Colon (tissue), 2 donors: ENCODE data around the gene FCF1.

Experiments
- FAIRE-seq: peaks from 2 replicates; lab custom pipeline; 2012; peaks lifted over from hg19 to GRCh38; lab: Jason Lieb, UNC
- donor health status: control.
- donor health status: control.

The FCF1 gene

GRCh38 chr14:74712499-74713394 is at the start of gene FCF1, which contains the start of gene AREL1:
Gene FCF1 (plus strand): TSS chr14:74713144. CDS start chr14:74713198, 54 bp downstream.
Gene AREL1 (minus strand): TSS chr14:74713080. CDS start chr14:74685615, 27,465 bp downstream.
- no peak for FAIRE-seq

- FAIRE-seq, result no peak
Observed at GRCh38 chr14:74663884-74664283, 49.1 kb upstream of the FCF1 start.

GRCh38 chr14:74664717-74665116 is 48.2 kb upstream of the FCF1 start:
- no peak for FAIRE-seq

GRCh38 chr14:74667758-74668157 is 45.2 kb upstream of the FCF1 start:
- FAIRE-seq, result no peak

DNA sequence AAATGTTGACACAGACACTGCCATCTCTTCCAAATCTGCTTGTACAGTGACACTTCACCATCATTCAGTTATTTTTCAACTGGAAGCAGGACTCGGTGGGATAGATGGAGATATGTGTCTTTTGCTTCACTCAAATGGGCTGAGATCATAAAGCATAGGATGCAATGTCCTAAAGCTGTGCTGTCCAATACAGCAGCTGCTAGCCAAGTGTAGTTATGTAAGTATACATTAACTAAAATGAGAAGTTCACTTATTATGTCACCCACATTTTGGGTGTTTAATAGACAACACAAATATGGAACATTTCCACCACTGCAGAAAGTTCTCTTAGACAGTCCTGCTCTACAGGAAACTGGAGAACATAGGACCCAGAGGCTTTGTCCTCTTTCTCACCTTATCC is 43.7 kb upstream of the FCF1 start:
- FAIRE-seq, result no peak

- FAIRE-seq, result no peak
Observed at GRCh38 chr14:74669846-74670245, 43.1 kb upstream of the FCF1 start.

DNA sequence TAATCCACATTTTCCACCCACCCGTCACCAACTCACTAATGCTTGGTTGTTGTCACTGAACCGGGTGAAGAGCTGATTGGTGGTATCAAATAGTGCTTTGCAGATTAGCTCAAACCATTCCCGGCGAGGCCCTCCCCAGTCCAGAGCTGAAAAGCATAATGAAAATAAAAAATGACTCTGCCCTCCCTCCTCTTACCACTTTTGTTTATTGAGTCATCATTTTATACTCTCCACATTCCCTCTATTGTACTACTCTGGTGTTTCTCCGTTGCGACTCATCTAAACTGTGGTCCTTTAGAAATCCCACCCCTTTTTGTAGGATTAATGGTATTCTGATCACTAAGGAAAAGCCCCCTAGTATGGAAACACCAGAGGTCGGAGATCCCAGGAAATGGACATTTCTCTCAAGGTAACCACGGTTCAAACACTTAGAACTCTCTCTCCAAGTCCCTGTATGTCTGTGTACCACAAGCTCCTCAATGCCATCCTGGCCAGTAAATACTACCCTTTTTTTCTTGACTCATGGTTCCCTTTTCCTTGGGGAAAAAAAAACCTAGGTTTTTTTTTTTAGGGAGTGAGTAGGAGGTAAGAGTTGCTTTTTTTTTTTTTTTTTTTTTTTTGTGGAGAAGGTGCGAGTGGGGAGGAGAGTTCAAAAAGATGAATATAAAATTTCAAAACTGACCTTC is 42.1 kb upstream of the FCF1 start:
- FAIRE-seq, result no peak

DNA sequence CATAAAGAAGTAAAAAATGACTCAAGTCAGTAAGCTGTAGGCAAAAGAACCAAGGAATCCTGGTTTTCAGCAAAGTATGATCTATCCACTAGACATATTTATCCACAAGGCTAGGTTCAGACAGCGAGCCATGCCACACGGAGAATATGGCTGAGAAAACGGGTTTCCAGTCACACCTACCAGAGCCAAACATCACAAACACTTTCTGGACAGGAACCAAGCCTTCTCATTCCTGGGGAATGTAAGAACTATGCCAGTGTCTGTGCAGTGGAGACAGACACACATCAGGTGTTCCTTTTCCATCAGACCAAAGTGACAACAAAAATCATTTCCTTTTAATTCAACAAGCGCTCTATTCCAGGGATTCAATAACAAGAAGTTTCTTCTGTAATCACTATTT is 41.2 kb upstream of the FCF1 start:
- no peak for FAIRE-seq

DNA sequence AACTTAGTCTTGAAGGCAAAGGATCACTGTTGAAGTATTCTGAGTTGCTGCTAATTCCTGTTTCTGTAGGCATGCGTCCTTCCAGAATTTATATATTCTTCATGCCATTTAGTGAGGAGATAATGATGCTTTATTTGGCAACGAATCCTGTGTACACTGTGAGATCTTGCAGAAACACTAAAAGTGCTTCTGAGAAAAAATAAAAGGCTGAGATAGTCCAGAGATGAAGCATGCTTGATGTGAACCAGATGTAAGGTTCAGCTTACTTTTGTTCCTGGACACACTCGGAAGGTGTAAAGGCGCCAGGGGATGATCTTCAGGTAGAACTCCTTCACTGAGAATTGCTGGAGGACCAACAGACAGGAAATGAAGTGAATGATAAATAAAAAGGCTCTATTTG is 39.2 kb upstream of the FCF1 start:
- FAIRE-seq, result no peak

- FAIRE-seq, result no peak
Observed at GRCh38 chr14:74675219-74675618, 37.7 kb upstream of the FCF1 start.

GRCh38 chr14:74682169-74682952 is 30.6 kb upstream of the FCF1 start:
- FAIRE-seq, result no peak

- FAIRE-seq, result no peak
Observed at GRCh38 chr14:74683406-74683805, 29.5 kb upstream of the FCF1 start.

DNA sequence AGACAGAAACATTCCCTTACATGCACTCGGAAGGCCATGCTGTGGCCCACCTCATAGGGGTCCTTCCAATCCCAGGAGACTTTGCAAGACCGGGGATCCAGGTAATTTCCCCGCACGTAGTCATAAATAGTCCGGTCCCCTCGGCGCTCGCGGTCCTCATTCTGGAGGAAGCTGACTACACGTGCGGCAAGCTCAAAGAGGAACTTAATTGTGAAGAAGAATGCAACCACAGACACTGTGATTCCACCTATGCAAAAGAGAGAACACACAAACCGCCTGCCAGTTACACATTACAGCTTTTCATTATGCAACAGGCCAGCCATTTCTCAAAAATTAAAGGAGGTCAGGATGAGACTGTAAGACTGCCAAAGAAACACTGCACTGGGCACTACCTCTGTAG is 28.5 kb upstream of the FCF1 start:
- no peak for FAIRE-seq

DNA sequence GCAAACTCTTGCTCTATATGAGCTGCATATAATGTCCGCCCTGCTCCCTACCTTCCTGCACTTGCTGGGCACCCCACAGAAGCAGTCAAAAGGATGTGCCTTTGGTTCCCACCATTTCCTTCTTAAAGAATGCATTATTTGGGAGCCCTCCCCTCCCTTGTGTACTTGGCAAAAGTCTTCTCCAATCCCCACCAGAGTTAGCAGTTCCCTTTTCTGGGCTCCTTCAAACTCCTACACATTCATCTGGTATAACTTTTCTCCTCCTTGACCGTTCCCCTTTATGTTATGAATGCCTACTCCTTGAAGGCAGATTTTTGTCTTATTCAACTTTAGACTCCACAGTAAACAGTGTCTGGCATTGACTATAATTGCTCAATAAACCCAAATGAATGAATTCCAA is 27.9 kb upstream of the FCF1 start:
- no peak for FAIRE-seq

DNA sequence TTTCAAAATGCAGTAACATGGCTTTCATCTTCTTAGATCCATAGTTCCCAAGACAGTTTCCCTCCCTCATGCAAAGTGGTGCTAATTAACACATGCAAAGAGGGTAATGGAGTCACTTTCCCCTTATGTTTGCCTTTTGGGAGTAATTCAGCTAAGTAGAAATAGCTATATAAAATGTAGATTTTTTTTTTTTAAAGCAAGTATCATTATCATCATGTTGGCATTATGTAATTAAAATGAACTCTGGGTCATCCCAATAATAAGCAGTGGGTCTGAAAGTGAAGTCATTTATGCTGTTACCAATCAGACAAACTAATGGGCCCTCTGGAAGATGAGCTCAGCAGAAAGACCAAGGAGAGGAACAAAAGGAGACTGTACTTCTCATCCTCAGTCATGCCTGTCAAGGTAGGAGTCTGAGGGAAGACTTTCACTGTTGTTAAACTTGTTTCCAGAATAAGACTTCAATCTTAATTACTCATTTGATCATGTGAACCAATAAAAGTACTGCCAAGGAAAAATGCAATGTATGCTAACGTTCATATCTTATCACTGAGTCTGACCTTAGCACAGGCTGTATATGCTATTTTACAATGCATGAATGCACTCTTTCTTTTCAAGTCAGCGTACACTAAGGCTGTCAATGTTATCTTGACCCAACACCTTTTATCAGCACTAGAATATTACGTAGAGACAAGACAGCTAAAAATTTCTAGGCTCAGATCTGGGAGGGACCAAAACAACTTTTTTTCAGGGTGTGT is 26.8 kb upstream of the FCF1 start:
- peak; percentile 45 for FAIRE-seq

GRCh38 chr14:74691456-74691855 is 21.5 kb upstream of the FCF1 start:
- FAIRE-seq, result no peak

GRCh38 chr14:74693191-74693590 is 19.8 kb upstream of the FCF1 start:
- no peak for FAIRE-seq

GRCh38 chr14:74695406-74695805 is 17.5 kb upstream of the FCF1 start:
- FAIRE-seq, result no peak

- FAIRE-seq, result no peak
Observed at GRCh38 chr14:74697011-74697410, 15.9 kb upstream of the FCF1 start.

DNA sequence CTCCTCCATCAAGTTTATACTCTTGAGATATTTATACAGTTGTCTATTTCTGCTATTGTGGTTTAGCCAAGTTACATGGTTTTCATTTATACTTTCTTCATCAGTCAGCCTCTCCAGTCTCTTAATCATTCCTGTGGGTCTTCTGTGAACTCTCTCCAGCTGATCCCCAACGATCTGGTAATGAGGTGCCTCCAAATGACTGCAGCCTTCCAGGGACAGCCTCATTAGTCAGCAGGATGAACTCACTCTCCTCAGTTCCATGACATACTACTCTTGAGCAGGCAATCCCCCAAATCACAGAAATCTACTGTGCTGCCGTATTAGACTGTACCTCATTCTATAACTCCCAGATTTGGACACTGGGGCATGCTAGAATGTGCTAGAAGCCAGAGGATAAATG is 15.4 kb upstream of the FCF1 start:
- FAIRE-seq, result no peak

GRCh38 chr14:74697976-74698375 is 15.0 kb upstream of the FCF1 start:
- FAIRE-seq, result no peak

GRCh38 chr14:74698465-74698864 is 14.5 kb upstream of the FCF1 start:
- no peak for FAIRE-seq
